Measurements from ENCODE around the gene WIPF1. TPM values are rescaled to one million over a fixed set of nuclear protein-coding genes. Genes with fewer than 3 reads are reported as not detected.

WIPF1 gene
- total RNA-seq, 3 donors from 2014 or later (not counting 1 experiment from before 2014, with no cell fraction given) = 508 to 640 (median 555) TPM

DNA sequence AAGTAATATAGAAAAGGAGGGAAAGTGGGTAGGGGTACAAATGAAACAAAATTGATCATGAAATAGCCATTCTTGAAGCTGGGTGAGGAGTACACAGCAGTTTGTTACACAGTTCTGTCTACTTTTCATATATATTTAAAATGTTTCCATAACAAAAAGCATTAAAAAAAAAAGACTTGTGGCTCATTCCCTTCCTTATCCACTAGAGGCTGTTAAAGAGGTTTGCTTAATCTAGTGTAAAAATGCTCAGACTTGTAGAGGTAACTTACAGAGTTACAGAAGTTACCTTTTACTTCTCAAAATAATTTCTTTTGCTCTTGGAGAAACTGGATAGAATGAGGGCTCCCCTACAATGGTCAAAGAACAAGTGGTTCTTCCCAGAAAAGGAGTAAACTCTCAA is 8.1 kb upstream of the WIPF1 start:
- Mint-ChIP-seq H3K27ac (peak overlapping the region; percentile 69 to 76), H3K9me3 (no peaks in the 10 kb centered on the region), H3K36me3 (no peaks in the 10 kb centered on the region), H3K27me3 (ENCODE audit: low read depth in 2 of 2) (no peaks in the 10 kb centered on the region), H3K4me3 (no peak overlapping the region), H3K4me1 (peaks cover 46 to 59% of the 10 kb centered on the region in 2 donors)
- Histone ChIP-seq H3K27ac (ENCODE audit: low read length) (no peak overlapping the region), H3K9me3 (ENCODE audit: control insufficient read depth, insufficient read depth, low read length) (no peaks in the 10 kb centered on the region), H3K4me3 (ENCODE audit: low read length) (no peak overlapping the region), H3K36me3 (ENCODE audit: control insufficient read depth, insufficient read depth, low read length) (peaks cover 4% of the 10 kb centered on the region), H3K27me3 (ENCODE audit: control insufficient read depth, insufficient read depth, low read length) (no peaks in the 10 kb centered on the region), H3K4me1 (ENCODE audit: control insufficient read depth, insufficient read depth, low read length) (peaks cover 41% of the 10 kb centered on the region)
- intact Hi-C loops (cut with micrococcal nuclease) = no loop called here
- ATAC-seq (no peak), DNase-seq (peak in 1 of 2 donors; percentile 55)
- peak; percentile 29 for TF ChIP-seq CTCF (IDR thresholded peaks at IDR 0.05)

DNA sequence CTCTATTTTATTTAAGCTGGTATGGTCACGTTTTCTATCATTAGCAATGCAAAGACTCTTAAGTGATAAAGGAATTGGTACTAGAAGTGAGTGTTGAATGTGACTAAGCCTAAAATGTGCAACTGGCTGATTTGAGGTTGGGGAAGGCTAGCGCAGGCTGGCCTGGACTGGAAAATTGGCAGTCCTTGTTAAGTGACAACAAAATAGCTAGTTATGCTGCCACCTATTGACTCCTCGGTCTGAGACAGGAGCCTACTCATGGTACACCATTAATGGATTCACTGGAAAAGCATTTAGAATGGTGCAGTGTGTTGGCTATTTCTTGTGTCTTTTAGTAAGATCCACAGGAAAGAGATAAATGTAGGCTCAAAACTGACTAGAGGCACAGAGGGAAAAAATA is 5.7 kb upstream of the WIPF1 start:
- H3K4me3 ChIP-seq (ENCODE audit: low read length) = no peak overlapping the region
- peaks cover 64 to 69% of the 10 kb centered on the region in 2 donors for H3K4me1 Mint-ChIP-seq
- TF ChIP-seq CTCF (IDR thresholded peaks at IDR 0.05) = peak; percentile 60
- WGBS (ENCODE audit: insufficient coverage) = 29% methylated on average over 3 of the region's 3 CpGs
- no peaks in the 10 kb centered on the region for H3K9me3 Mint-ChIP-seq
- H3K27ac Mint-ChIP-seq = peak overlapping the region; percentile 81 to 83
- H3K4me1 ChIP-seq (ENCODE audit: control insufficient read depth, insufficient read depth, low read length) = peaks cover 45% of the 10 kb centered on the region
- no peaks in the 10 kb centered on the region for H3K36me3 Mint-ChIP-seq
- H3K4me3 Mint-ChIP-seq = no peak overlapping the region
- H3K27me3 ChIP-seq (ENCODE audit: control insufficient read depth, insufficient read depth, low read length) = no peaks in the 10 kb centered on the region
- no peaks in the 10 kb centered on the region for H3K9me3 ChIP-seq (ENCODE audit: control insufficient read depth, insufficient read depth, low read length)
- ATAC-seq (peak; percentile 87 to 94 (median 93)), DNase-seq (peak; percentile 39 to 84)
- peak overlapping the region; percentile 44 for H3K27ac ChIP-seq (ENCODE audit: low read length)
- H3K27me3 Mint-ChIP-seq (ENCODE audit: low read depth in 2 of 2) = no peaks in the 10 kb centered on the region
- H3K36me3 ChIP-seq (ENCODE audit: control insufficient read depth, insufficient read depth, low read length) = peaks cover 4% of the 10 kb centered on the region
- intact Hi-C loops (cut with micrococcal nuclease) = loop anchor here (1.0 kb wide), 2 partner anchors 25 to 141 kb away; no protein-coding TSS in a partner anchor

DNA sequence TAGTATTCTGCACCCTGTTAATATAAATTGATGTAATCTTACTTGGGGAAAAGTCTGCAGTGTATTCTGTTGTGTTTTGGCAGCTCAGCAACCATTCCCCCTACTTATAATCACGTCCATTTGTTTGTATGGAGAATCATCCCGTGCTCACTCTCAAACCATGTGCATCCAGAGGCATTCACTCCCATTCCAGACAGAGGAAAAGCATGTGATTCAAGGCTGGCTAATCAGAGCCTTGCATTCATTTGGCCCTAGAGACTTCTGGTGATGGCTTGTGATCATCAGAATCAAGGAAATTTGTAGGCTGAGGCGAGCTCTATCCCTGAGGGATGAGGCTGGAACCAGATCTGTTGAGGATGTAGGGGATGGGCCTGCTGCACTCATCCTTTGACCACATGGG is 5.1 kb upstream of the WIPF1 start:
- Mint-ChIP-seq H3K4me1 (peaks cover 63 to 64% of the 10 kb centered on the region in 2 donors), H3K9me3 (no peaks in the 10 kb centered on the region), H3K36me3 (no peaks in the 10 kb centered on the region), H3K4me3 (no peak overlapping the region), H3K27me3 (ENCODE audit: low read depth in 2 of 2) (no peaks in the 10 kb centered on the region), H3K27ac (peak overlapping the region; percentile 81 to 83)
- ATAC-seq (no peak), DNase-seq (no peak)
- H3K27me3 ChIP-seq (ENCODE audit: control insufficient read depth, insufficient read depth, low read length) = no peaks in the 10 kb centered on the region
- H3K27ac ChIP-seq (ENCODE audit: low read length) = peak overlapping the region; percentile 44
- no peak overlapping the region for H3K4me3 ChIP-seq (ENCODE audit: low read length)
- peaks cover 43% of the 10 kb centered on the region for H3K4me1 ChIP-seq (ENCODE audit: control insufficient read depth, insufficient read depth, low read length)
- intact Hi-C loops (cut with micrococcal nuclease) = loop anchor here (1.0 kb wide), 2 partner anchors 24 to 140 kb away; no protein-coding TSS in a partner anchor
- 98% methylated on average over 3 of the region's 3 CpGs for WGBS (ENCODE audit: insufficient coverage)
- no peak for TF ChIP-seq CTCF (IDR thresholded peaks at IDR 0.05)
- peaks cover 4% of the 10 kb centered on the region for H3K36me3 ChIP-seq (ENCODE audit: control insufficient read depth, insufficient read depth, low read length)
- no peaks in the 10 kb centered on the region for H3K9me3 ChIP-seq (ENCODE audit: control insufficient read depth, insufficient read depth, low read length)

GRCh38 chr2:174600349-174600748 is 2.7 kb upstream of the WIPF1 start:
- peak overlapping the region; percentile 97 for H3K27ac ChIP-seq (ENCODE audit: low read length)
- 44% methylated on average over 4 of the region's 4 CpGs for WGBS (ENCODE audit: insufficient coverage)

More at GRCh38 chr2:174600349-174600748, 2.7 kb upstream of the WIPF1 start:
- Mint-ChIP-seq H3K4me3 (peak overlapping the region; percentile 14), H3K36me3 (peaks cover 8% of the 10 kb centered on the region), H3K27me3 (ENCODE audit: low read depth in 2 of 2) (no peaks in the 10 kb centered on the region), H3K9me3 (no peaks in the 10 kb centered on the region), H3K4me1 (peaks cover 61 to 72% of the 10 kb centered on the region in 2 donors), H3K27ac (peak overlapping the region; percentile 95 to 98)
- no peak for ATAC-seq
- intact Hi-C loops (cut with micrococcal nuclease) = no loop called here
- Histone ChIP-seq H3K36me3 (ENCODE audit: control insufficient read depth, insufficient read depth, low read length) (peaks cover 4% of the 10 kb centered on the region), H3K4me3 (ENCODE audit: low read length) (no peak overlapping the region), H3K4me1 (ENCODE audit: control insufficient read depth, insufficient read depth, low read length) (peaks cover 39% of the 10 kb centered on the region), H3K9me3 (ENCODE audit: control insufficient read depth, insufficient read depth, low read length) (no peaks in the 10 kb centered on the region), H3K27me3 (ENCODE audit: control insufficient read depth, insufficient read depth, low read length) (no peaks in the 10 kb centered on the region)
- TF ChIP-seq CTCF (IDR thresholded peaks at IDR 0.05) = no peak
- DNase-seq = peak in 1 of 2 donors; percentile 55
